MM.1S (cell line): ENCODE measurements around the gene HLA-G.

ENCODE experiments used
- CTCF ChIP-seq: fragments of 300-600 bp; sonication (generic); IDR thresholded peaks from 2 replicates; pipeline ENCODE4 v1.5.1; 2016; ENCODE audit warnings: antibody characterized with exemption, low read length, mixed read lengths
- EZH2 ChIP-seq: fragments of 300-600 bp; sonication (generic); optimal IDR thresholded peaks from 2 replicates; pipeline ENCODE3; 2017; ENCODE audit warnings: low read depth, mild to moderate bottlenecking, antibody characterized with exemption, low read length, mixed read lengths
- EZH2phosphoT487 ChIP-seq: fragments of 300-600 bp; sonication (generic); IDR thresholded peaks from 2 replicates; pipeline ENCODE4 v1.6.1; 2018; ENCODE audit warnings: antibody characterized with exemption, low read length

- no peak for TF ChIP-seq CTCF
- TF ChIP-seq EZH2: no peak
- TF ChIP-seq EZH2phosphoT487: no peak
These were observed 8.7 kb upstream of the HLA-G start for GRCh38 chr6:29818892-29819291.
